MM.1S (cell line): ENCODE data around the gene LSM14B.

ENCODE experiments used
- EZH2 ChIP-seq: fragments of 300-600 bp; sonication (generic); optimal IDR thresholded peaks from 2 replicates; pipeline ENCODE3; 2017; ENCODE audit warnings: low read depth, mild to moderate bottlenecking, antibody characterized with exemption, low read length, mixed read lengths
- TF ChIP-seq, protein P1 (sequence below): fragments of 300-600 bp; sonication (generic); IDR thresholded peaks from 2 replicates; pipeline ENCODE4 v1.5.1; 2016; ENCODE audit warnings: antibody characterized with exemption, low read length, mixed read lengths

- TF ChIP-seq, protein P1, sequence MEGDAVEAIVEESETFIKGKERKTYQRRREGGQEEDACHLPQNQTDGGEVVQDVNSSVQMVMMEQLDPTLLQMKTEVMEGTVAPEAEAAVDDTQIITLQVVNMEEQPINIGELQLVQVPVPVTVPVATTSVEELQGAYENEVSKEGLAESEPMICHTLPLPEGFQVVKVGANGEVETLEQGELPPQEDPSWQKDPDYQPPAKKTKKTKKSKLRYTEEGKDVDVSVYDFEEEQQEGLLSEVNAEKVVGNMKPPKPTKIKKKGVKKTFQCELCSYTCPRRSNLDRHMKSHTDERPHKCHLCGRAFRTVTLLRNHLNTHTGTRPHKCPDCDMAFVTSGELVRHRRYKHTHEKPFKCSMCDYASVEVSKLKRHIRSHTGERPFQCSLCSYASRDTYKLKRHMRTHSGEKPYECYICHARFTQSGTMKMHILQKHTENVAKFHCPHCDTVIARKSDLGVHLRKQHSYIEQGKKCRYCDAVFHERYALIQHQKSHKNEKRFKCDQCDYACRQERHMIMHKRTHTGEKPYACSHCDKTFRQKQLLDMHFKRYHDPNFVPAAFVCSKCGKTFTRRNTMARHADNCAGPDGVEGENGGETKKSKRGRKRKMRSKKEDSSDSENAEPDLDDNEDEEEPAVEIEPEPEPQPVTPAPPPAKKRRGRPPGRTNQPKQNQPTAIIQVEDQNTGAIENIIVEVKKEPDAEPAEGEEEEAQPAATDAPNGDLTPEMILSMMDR, result no peak
- no peak for TF ChIP-seq EZH2
Measured at GRCh38 chr20:62143081-62143956, 21.0 kb downstream of the LSM14B start, which contains the start of the genes PSMA7 and SS18L1.
